H1 (cell line): ENCODE data around the gene MCF2L2. TPM values are rescaled to one million over a fixed set of nuclear protein-coding genes. Genes with fewer than 3 reads are reported as not detected.

Experiments used
- KDM4A ChIP-seq: IDR thresholded peaks from one replicate; pipeline ENCODE4 v1.7.1; 2012; ENCODE audit warnings: low read depth, mild to moderate bottlenecking, moderate library complexity, low read length, inconsistent platforms; ENCODE audit not compliant: severe bottlenecking
- POU5F1 ChIP-seq: IDR thresholded peaks from 2 replicates; pipeline ENCODE4 v1.6.1; 2011; ENCODE audit warnings: low read depth, mild to moderate bottlenecking, low read length, moderate library complexity
- RXRA ChIP-seq: IDR thresholded peaks from 2 replicates; pipeline ENCODE4 v1.6.1; 2011; ENCODE audit warnings: low read depth, mild to moderate bottlenecking, low read length, moderate library complexity; ENCODE audit not compliant: insufficient read depth
- SAP30 ChIP-seq: fragments of 300-600 bp; sonication (generic); IDR thresholded peaks from 2 replicates; pipeline ENCODE4 v1.7.1; 2012; ENCODE audit warnings: low read length, moderate library complexity, mild to moderate bottlenecking, inconsistent platforms; ENCODE audit not compliant: insufficient read depth, insufficient replicate concordance
- SP2 ChIP-seq: IDR thresholded peaks from 2 replicates; pipeline ENCODE4 v1.6.1; 2012; ENCODE audit warnings: mild to moderate bottlenecking, low read length, inconsistent platforms
- polyA plus RNA-seq, 7 experiments: library from polyadenylated mRNA; depleted of rRNA in 3 of 7; stranded (reverse) in 5 of 7; unstranded in 2 of 7; fragments of >200 nt in 5 of 7; fragments of 200-250 nt in 2 of 7; gene quantifications; 1 replicate in 5 of 7; 2 replicates in 1 of 7; 4 replicates in 1 of 7; pipeline versions ENCODE4 v1.2.1 to v1.2.3, GENCODE V29; 2011 to 2013; ENCODE audit warnings: missing spikeins in 2 of 7, mixed read lengths in 2 of 7
- total RNA-seq: library from RNA; stranded (reverse); fragmentation: NEBNext Ultra II Directional; extraction: Animal tissue kit (Norgen Biotek cat#: 25700); gene quantifications from 2 replicates; pipeline ENCODE4 v1.2.1, GENCODE V29; 2021

The MCF2L2 gene
- total and polyA plus RNA-seq, 2 of the 8 experiments (the other 6 are each of a cell fraction or from before 2014, with no cell fraction given): 4.1 to 13.7 TPM

DNA sequence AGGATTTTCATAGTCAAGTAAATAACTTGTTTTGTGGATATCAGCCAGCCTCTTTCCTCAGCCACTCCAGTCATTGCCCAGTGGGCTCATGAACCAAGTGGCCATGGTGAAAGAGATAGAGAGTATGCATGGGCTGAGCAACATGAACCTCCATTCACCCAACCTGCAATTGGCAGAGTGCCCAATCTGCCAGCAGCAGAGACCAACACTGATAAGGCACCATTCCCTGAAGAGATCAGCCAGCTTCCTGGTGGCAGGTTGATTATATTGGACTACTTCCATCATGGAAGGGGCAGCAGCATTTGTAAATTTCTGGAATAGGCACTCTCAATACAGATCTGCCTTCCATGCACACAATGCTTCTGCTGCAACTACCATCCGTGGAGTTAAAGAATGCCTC, 10.3 kb upstream of the MCF2L2 start (continued):
- TF ChIP-seq SAP30 (no peak), RXRA (no peak), SP2 (no peak), KDM4A (no peak), POU5F1 (no peak)
